ENCODE measurements around the gene GET3. TPM values are rescaled to one million over a fixed set of nuclear protein-coding genes. Genes with fewer than 3 reads are reported as not detected.
"Not testable (repeated sequence)": the region's sequence is repeated elsewhere in the genome, so short reads cannot be mapped to it uniquely, and the experiment has no call there.

The GET3 gene
- 10 to 100 TPM; 26.7 to 30.9 TPM for total RNA-seq
- polyA plus RNA-seq, result 10 to 100 TPM; 46.8 to 72.3 (median 55.7) TPM
- 11.8 to 67.8 (median 30.5) reads per million in 6 experiments for total RNA-seq

DNA sequence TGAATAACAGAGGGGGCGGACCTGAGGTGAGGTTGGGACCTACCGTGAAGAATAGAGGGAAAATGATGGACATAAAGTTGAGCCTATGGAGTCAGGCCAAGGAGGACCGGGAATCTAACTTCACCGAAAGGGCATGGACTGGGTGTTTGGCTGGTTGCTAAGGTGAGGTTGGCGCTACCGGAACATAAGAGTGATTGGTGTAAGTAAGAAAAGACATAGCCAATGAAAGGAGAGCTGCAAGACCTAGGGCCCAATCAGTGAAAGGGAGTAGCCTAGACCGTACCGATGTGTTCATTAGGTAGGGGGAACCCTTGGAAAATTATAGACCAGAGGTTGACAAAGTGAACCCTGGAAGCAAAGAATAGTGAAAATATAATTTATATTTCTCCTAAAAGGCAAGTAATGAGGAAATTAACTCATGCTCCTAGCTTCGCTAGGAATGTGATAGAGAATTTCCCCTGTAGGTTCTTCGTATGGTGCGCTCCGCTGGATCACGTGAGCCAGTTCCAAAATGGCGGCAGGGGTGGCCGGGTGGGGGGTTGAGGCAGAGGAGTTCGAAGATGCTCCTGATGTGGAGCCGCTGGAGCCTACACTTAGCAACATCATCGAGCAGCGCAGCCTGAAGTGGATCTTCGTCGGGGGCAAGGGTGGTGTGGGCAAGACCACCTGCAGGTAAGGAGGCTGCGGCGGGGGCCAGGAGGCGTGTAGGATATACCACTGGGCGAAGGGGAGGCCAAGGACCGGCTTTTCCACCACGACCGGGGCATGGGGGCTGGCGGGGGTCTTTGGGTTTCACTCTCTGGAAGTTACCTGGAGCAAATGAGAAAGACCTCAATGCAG, at the start of gene GET3:
Gene GET3 (plus strand): TSS at position 503 of the 840 bp plus-strand sequence. CDS start 9 bp downstream, at position 512.
- peak; percentile 83 to 87 for ATAC-seq

GRCh38 chr19:12689012-12689411, 48.3 kb upstream of the GET3 start:
- Mint-ChIP-seq H3K9me3 (peaks cover 0 to under 1% (median 0%) of the 10 kb centered on the region in 9 donors), H3K36me3 (no peaks in the 10 kb centered on the region), H3K27me3 (no peaks in the 10 kb centered on the region), H3K27ac (no peak overlapping the region), H3K4me1 (peaks cover 0 to under 1% (median 0%) of the 10 kb centered on the region in 4 donors), H3K4me3 (no peak overlapping the region)
- no peak for DNase-seq
- POLR2A ChIA-PET, result no interaction called here
- no peak for ATAC-seq

More for the DNA sequence above, at the start of gene GET3:
- DNase-seq, result peak; percentile 63 to 92 (median 78)
- H3K36me3 Mint-ChIP-seq, result peaks cover 0 to 32% (median 3%) of the 10 kb centered on the region in 3 donors
- peaks cover 21 to 46% (median 43%) of the 10 kb centered on the region in 4 donors for H3K4me1 Mint-ChIP-seq
- peak within 1 kb of the TSS; percentile 96 to 100 (median 99) for H3K4me3 Mint-ChIP-seq
- POLR2A ChIA-PET, result interaction anchor here (0.8 to 7.9 kb wide), 10 partner anchors 8 to 404 kb away, joined by 3 to 158 read pairs (median 4); partner anchors contain the start of genes DHPS, JUNB, RNASEH2A and TNPO2
- no peaks in the 10 kb centered on the region for H3K9me3 Mint-ChIP-seq
- peak within 1 kb of the TSS; percentile 93 to 100 (median 98) for H3K27ac Mint-ChIP-seq
- H3K27me3 Mint-ChIP-seq, result no peaks in the 10 kb centered on the region

DNA sequence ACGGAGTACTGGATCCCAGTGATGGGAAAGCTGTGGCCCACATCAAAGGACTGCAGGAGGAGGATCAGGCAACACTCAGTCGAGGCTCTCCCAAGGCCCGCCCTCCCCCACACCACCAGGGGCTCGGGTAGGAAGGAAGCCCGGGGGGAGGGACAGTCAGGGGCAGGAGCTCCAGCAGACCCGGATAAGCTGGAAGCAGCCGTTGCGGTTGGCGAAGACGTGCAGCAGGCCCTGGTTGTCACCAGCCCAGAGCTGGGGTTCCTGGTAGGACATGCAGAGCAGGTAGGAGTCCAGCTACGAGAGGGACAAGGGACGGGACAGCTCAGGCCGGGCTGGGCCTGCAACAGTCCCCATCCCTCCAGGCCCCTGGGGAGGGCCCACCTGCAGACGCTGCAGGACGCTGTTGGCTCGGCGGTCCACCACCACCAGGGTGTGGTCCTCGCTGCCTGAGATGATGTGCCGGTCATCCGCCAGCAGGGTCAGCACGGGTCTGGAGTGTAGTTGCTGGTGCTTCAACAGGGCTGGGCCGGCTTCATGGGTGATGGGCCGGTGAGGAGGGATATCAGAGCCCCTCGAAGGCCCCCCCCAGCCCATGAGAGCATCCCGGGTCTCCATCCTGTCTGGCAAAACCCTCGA, 47.6 kb upstream of the GET3 start:
- Mint-ChIP-seq H3K36me3 (no peaks in the 10 kb centered on the region), H3K27ac (no peak overlapping the region), H3K9me3 (no peaks in the 10 kb centered on the region), H3K27me3 (no peaks in the 10 kb centered on the region), H3K4me3 (no peak overlapping the region), H3K4me1 (peaks cover 0 to 4% (median 0%) of the 10 kb centered on the region in 4 donors)
- POLR2A ChIA-PET, result no interaction called here
- DNase-seq, result no peak
- ATAC-seq, result no peak

- no peaks in the 10 kb centered on the region for H3K36me3 Mint-ChIP-seq
- POLR2A ChIA-PET, result interaction anchor here (1.1 kb wide), 1 partner anchor 180 kb away, joined by 4 read pairs; no protein-coding TSS in a partner anchor
- ATAC-seq (no peak), DNase-seq (no peak)
- H3K4me3 Mint-ChIP-seq, result no peak overlapping the region
- H3K27me3 Mint-ChIP-seq, result no peaks in the 10 kb centered on the region
- H3K27ac Mint-ChIP-seq, result no peak overlapping the region
- H3K4me1 Mint-ChIP-seq, result peaks cover 1 to 17% (median 6%) of the 10 kb centered on the region in 4 donors
- H3K9me3 Mint-ChIP-seq, result no peaks in the 10 kb centered on the region
Observed at GRCh38 chr19:12692960-12693359, 44.3 kb upstream of the GET3 start.

GRCh38 chr19:12694641-12695040, 42.7 kb upstream of the GET3 start:
- Mint-ChIP-seq H3K27me3 (no peaks in the 10 kb centered on the region), H3K36me3 (no peaks in the 10 kb centered on the region), H3K27ac (no peak overlapping the region), H3K4me1 (peaks cover 4 to 19% (median 8%) of the 10 kb centered on the region in 4 donors), H3K4me3 (peak overlapping the region in 3 of 10 donors; percentile 9 to 40 (median 20)), H3K9me3 (no peaks in the 10 kb centered on the region)
- no peak for ATAC-seq
- POLR2A ChIA-PET, result interaction anchor here (1.0 to 3.2 kb wide), 3 partner anchors 13 to 39 kb away, joined by 3 to 19 read pairs (median 4); partner anchors contain the start of gene DHPS
- DNase-seq, result no peak

- no peak for DNase-seq
- Mint-ChIP-seq H3K9me3 (no peaks in the 10 kb centered on the region), H3K4me3 (peak overlapping the region in 4 of 10 donors; percentile 9 to 63 (median 35)), H3K27me3 (no peaks in the 10 kb centered on the region), H3K4me1 (peaks cover 4 to 19% (median 8%) of the 10 kb centered on the region in 4 donors), H3K27ac (no peak overlapping the region), H3K36me3 (no peaks in the 10 kb centered on the region)
- no peak for ATAC-seq
- POLR2A ChIA-PET, result interaction anchor here (1.0 to 3.2 kb wide), 5 partner anchors 10 to 39 kb away, joined by 3 to 19 read pairs (median 8); partner anchors contain the start of gene DHPS
Observed at GRCh38 chr19:12695096-12695495, 42.2 kb upstream of the GET3 start.

DNA sequence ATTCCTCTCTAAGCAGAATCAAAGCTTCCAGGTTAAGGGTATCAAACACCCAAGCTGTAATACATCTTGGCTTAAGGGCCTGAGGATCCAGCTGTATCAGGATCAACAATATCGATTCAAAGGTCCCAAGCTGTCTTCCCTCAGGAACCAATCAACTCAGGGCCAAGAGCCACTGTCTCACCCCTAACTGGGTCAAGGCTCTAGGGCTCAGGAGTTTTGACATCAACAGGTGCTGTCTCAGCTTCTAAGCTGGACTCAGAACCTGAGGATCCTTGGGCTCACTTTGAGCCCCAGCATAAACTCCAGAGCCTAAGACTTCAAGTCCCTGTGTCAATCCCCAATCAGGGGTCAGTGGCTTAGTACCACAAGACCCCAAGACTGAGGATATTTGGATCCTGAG, 41.8 kb upstream of the GET3 start:
- POLR2A ChIA-PET, result interaction anchor here (1.0 to 3.2 kb wide), 5 partner anchors 10 to 38 kb away, joined by 3 to 19 read pairs (median 8); partner anchors contain the start of gene DHPS
- no peaks in the 10 kb centered on the region for H3K9me3 Mint-ChIP-seq
- no peak for DNase-seq
- H3K27ac Mint-ChIP-seq, result peak overlapping the region in 5 of 10 donors; percentile 75 to 86 (median 78)
- H3K4me3 Mint-ChIP-seq, result peak overlapping the region; percentile 72 to 96 (median 88)
- no peaks in the 10 kb centered on the region for H3K27me3 Mint-ChIP-seq
- H3K4me1 Mint-ChIP-seq, result peaks cover 4 to 19% (median 8%) of the 10 kb centered on the region in 4 donors
- H3K36me3 Mint-ChIP-seq, result no peaks in the 10 kb centered on the region
- ATAC-seq, result no peak

DNA sequence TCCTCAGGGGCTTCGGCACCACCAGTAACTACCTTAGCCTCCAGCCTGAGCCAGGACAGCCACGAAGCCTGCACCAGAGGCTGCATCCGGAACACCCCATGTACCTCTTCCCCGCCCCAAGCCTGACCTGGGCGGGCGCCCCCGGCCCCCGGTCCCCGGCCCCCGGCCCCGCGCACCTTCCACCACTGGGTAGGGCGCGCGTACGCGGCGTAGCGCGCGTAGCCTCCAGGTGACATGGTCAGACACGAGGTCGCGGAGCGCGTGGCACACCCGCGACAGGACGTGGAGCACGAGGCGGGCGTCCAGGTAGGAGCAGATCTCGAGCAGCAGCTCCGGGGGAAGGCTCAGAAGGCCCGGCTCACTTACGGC, 41.3 kb upstream of the GET3 start:
- H3K27ac Mint-ChIP-seq, result peak overlapping the region in 7 of 10 donors; percentile 75 to 99 (median 98)
- peaks cover 4 to 19% (median 8%) of the 10 kb centered on the region in 4 donors for H3K4me1 Mint-ChIP-seq
- DNase-seq, result no peak
- peak; percentile 26 to 34 for ATAC-seq
- H3K4me3 Mint-ChIP-seq, result peak overlapping the region; percentile 87 to 96 (median 92)
- H3K27me3 Mint-ChIP-seq, result no peaks in the 10 kb centered on the region
- POLR2A ChIA-PET, result interaction anchor here (0.8 to 3.2 kb wide), 14 partner anchors 10 to 195 kb away, joined by 3 to 19 read pairs (median 4); partner anchors contain the start of genes DHPS, GCDH, JUNB and TNPO2
- no peaks in the 10 kb centered on the region for H3K9me3 Mint-ChIP-seq
- H3K36me3 Mint-ChIP-seq, result peaks cover 0 to 4% (median 0%) of the 10 kb centered on the region in 3 donors

DNA sequence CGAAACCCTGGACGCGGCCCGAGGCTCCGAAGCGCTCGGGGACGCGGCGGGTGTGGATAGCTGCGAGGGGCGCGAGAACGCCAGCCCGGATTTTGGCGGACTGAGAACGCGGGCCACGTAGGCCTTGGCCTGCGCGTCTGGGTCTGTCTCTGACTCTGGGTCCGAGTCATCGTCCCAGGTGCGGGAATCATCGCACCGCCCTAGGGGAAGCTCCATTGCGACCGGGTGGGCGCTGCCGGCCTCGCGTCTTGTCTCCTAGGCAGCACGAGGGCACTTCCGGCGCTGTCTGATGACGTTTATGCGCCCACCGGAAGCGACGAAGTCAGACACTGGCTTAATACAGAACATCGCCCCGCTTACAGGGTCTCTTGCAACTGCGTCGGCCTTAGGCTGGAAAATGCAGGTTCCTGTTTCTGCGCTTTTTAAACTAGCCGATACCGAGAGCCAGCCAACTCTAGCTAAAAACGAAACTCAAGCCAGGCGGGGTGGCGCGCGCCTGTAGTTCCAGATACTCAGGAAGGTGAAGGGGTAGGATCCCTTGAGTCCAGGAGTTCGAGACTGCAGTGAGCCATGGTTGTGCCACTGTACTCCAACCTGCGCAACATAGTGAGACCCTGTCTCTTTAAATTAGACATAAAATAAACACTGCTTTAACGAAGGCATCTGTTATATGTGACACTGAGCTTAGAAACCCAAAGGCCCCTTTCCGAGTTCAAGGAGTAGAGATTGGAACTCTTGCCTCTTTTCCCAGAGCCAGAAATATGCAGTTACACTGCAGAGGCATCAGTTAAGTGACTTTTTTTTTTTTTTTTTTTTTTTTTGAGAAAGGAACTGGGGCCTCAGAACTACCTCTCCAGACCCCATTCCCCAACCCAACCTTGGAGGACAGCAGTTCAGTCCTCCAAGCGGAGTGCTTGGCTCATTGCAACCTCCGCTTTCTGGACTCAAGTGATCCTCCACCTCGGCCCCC, 40.6 kb upstream of the GET3 start, which contains the start of gene FBXW9:
Gene FBXW9 (minus strand): TSS at position 266 of the 970 bp plus-strand sequence. CDS start 50 bp downstream, at position 216.
- peaks cover 0 to 11% (median 0%) of the 10 kb centered on the region in 3 donors for H3K36me3 Mint-ChIP-seq
- POLR2A ChIA-PET, result interaction anchor here (0.5 to 3.2 kb wide), 22 partner anchors 10 to 219 kb away, joined by 3 to 19 read pairs (median 4); partner anchors contain the start of genes DHPS, GCDH, JUNB and TNPO2
- ATAC-seq, result peak; percentile 92 to 96
- no peaks in the 10 kb centered on the region for H3K27me3 Mint-ChIP-seq
- H3K9me3 Mint-ChIP-seq, result no peaks in the 10 kb centered on the region
- peak; percentile 94 to 99 (median 97) for DNase-seq
- peaks cover 4 to 19% (median 8%) of the 10 kb centered on the region in 4 donors for H3K4me1 Mint-ChIP-seq
- peak within 1 kb of the TSS; percentile 87 to 96 (median 92) for H3K4me3 Mint-ChIP-seq
- H3K27ac Mint-ChIP-seq, result peak within 1 kb of the TSS; percentile 93 to 99 (median 97)

GRCh38 chr19:12697425-12697824, 39.9 kb upstream of the GET3 start:
- not testable (repeated sequence) for H3K9me3 Mint-ChIP-seq, ATAC-seq, DNase-seq, H3K27me3 Mint-ChIP-seq
- Mint-ChIP-seq H3K27ac (peak overlapping the region in 6 of 10 donors; percentile 32 to 99 (median 78)), H3K36me3 (peaks cover 0 to 17% (median 0%) of the 10 kb centered on the region in 3 donors), H3K4me1 (peaks cover 4 to 19% (median 8%) of the 10 kb centered on the region in 4 donors), H3K4me3 (peak overlapping the region in 7 of 10 donors; percentile 19 to 88 (median 34))
- POLR2A ChIA-PET, result interaction anchor here (0.9 to 3.2 kb wide), 7 partner anchors 16 to 96 kb away, joined by 3 to 19 read pairs (median 5); partner anchors contain the start of genes DHPS, JUNB and TRIR

GRCh38 chr19:12698138-12698537, 39.2 kb upstream of the GET3 start:
- no peaks in the 10 kb centered on the region for H3K27me3 Mint-ChIP-seq
- H3K27ac Mint-ChIP-seq, result peak overlapping the region in 8 of 10 donors; percentile 65 to 87 (median 83)
- POLR2A ChIA-PET, result no interaction called here
- no peaks in the 10 kb centered on the region for H3K9me3 Mint-ChIP-seq
- no peak for DNase-seq
- no peak for ATAC-seq
- H3K4me1 Mint-ChIP-seq, result peaks cover 5 to 19% (median 8%) of the 10 kb centered on the region in 4 donors
- H3K4me3 Mint-ChIP-seq, result peak overlapping the region; percentile 34 to 88 (median 74)
- peaks cover 0 to 23% (median 3%) of the 10 kb centered on the region in 3 donors for H3K36me3 Mint-ChIP-seq

All from naive thymus-derived CD8-positive, alpha-beta T cell (primary cell).